ENCODE results near the gene LPIN3.

Gene LPIN3

DNA sequence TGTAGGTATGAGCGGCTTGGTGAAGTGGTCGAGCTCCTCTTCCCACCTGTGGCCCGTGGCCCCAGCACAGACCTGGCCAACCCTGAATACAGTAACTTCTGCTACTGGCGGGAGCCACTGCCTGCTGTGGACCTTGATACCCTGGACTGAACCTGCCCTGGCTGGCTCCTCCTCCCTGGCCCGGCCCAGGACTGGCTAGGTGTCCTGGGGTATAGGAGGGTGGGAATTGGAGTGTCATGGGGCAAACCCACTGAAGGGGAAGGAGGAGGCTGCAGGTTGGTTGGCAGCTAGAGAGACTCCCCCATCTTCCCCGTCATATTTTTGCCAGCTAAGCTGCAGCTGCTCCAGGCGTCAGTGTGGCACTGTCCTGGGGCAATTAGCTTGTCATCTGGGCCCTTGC is 18.1 kb downstream of the LPIN3 start:
- no peak overlapping the region for H3K27ac ChIP-seq
- TF ChIP-seq, protein P1, sequence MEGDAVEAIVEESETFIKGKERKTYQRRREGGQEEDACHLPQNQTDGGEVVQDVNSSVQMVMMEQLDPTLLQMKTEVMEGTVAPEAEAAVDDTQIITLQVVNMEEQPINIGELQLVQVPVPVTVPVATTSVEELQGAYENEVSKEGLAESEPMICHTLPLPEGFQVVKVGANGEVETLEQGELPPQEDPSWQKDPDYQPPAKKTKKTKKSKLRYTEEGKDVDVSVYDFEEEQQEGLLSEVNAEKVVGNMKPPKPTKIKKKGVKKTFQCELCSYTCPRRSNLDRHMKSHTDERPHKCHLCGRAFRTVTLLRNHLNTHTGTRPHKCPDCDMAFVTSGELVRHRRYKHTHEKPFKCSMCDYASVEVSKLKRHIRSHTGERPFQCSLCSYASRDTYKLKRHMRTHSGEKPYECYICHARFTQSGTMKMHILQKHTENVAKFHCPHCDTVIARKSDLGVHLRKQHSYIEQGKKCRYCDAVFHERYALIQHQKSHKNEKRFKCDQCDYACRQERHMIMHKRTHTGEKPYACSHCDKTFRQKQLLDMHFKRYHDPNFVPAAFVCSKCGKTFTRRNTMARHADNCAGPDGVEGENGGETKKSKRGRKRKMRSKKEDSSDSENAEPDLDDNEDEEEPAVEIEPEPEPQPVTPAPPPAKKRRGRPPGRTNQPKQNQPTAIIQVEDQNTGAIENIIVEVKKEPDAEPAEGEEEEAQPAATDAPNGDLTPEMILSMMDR (conservative IDR thresholded peaks at IDR 0.05) = no peak
- no peak for TF ChIP-seq ZFX (IDR thresholded peaks at IDR 0.05)

DNA sequence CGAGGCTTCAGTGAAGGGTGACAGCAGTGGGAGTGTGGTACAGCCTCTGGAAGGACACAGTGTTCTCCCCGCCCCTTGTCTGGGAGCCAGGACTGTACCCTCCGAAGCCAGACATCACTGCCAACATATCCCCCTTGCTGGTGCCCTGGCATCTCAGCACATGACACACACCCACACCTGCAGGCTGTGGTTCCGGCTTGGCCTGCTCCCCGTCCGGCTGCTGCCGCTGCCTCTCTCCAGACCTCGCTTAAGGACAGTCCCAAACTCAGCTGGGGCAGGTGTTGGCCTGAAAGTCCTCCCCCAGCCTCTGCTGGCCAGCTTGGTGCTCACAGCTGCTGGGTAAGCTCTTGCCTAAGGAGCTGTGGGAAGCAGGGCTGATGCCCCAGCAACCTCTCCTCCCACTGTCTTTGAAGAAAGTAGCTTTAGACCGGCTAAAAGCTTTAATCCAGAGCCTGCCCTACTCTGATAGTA is 19.0 kb downstream of the LPIN3 start:
- TF ChIP-seq, protein P1 (conservative IDR thresholded peaks at IDR 0.05) = no peak
- no peak for TF ChIP-seq ZFX (IDR thresholded peaks at IDR 0.05)

DNA sequence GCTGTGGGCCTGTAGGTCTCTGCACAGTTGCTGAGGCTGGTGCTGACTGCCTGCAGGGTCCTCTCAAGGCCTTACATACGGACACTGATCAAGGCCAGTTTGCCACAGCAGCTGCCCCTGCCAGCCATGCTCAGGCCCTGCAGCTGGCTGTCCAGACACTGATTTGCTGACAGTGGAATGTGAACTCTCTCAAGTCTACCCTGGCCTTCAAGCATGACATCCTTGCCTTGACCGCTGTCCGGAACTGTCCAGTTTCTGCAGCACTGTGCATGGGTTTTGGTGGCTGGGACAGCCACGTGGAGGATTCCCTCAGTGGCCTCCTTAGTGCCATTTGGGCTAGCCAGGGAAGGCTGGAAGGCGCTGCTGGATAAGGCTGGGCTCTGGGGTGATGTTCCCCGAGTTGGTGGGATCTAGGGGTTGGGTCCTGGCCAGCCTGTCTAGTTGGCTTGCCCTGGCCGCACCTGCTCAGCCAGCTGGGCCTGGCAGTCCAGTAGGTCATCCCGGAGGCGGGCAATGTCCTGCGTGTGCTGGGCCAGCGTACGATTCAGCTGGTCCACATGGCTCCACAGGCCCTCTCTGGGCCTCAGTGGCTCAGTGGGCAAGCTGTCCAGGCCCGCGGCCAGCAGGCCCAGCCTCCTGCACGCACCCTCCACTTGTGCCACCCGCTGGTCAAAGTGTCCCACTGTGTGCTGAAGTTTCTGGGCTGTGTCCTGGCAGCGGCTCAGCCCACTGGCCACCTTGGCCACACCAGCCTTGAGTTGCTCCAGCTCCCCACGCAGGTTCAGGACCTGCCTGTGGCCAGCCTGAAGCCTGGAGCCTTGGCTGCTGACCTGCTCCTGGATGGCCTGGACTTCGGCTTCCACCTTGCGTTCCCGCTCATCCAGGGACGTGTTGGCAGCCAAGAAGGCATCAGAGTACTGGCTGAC is 20.5 kb downstream of the LPIN3 start:
- TF ChIP-seq ZFX (IDR thresholded peaks at IDR 0.05) = no peak
- TF ChIP-seq, protein P1 (conservative IDR thresholded peaks at IDR 0.05) = no peak
- no peak overlapping the region for H3K27ac ChIP-seq

More for the DNA sequence above, 19.0 kb downstream of the LPIN3 start:
- H3K27ac ChIP-seq = no peak overlapping the region

DNA sequence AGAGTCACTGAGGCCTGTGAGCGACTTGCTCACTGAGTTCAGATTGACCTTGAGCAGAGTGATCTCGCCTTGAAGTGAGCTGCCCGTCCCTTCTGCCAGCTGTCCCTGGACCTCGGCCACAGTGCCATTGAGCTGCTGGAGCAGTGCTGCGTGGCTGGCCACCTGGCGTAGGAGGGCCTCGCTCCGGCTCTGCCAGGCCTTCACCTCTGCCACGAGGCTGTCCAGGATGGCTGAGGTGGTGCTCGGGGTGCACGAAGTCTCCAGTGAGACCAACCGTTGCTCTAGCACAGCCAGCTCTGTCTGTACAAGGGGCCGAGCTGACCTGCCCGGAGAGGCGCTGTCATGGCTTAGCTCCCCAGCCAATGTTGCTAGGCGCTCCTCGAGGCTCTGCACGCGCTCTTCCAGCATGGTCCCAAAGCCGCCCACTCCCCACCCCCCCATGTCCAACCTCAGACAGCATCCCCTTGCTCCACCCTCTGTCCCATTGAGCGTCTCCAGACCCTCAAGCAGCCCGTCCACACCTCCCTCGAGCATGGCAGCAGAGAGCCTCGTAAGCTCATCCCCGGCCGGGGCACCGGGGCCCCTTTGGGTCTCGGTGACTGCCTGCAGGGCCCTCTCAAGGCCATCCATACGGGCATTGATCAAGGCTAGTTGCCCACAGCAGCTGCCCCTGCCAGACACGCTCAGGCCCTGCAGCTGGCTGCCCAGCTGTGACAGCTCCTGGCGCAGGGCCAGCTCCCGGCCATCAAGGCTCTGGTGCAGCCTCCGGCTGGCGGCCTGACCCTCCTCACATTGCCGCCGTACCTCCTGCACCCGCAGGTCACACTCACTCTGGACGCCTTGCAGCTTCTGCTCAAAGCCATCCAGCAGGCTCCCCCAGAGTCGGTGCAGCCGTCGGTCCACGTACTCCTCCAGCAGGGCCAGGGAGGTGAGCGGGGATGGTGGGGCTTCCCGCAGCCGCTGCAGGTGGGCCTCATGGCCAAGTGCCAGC is 21.4 kb downstream of the LPIN3 start:
- no peak overlapping the region for H3K27ac ChIP-seq
- TF ChIP-seq, protein P1 (conservative IDR thresholded peaks at IDR 0.05) = no peak
- no peak for TF ChIP-seq ZFX (IDR thresholded peaks at IDR 0.05)

DNA sequence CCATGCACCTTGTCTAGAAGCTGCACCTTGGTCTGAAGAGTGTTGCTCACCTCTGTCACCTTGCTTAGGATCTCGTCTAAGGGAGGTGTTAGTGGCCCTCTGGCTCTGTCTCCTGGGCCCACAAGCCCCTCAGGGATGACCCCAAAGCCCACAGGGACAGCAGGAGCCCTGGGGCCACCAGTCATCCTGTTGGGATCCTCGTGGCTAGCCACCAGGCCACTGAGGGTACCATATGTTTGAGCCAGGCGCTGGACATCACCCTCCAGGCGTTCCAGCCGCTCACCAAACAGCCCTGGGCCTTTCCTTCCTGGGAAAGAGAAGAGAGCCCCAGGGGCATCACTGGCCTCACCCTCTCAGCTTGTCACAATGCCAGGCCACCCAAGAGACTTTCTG is 22.1 kb downstream of the LPIN3 start:
- TF ChIP-seq, protein P1 (conservative IDR thresholded peaks at IDR 0.05) = no peak
- no peak for TF ChIP-seq ZFX (IDR thresholded peaks at IDR 0.05)
- no peak overlapping the region for H3K27ac ChIP-seq

DNA sequence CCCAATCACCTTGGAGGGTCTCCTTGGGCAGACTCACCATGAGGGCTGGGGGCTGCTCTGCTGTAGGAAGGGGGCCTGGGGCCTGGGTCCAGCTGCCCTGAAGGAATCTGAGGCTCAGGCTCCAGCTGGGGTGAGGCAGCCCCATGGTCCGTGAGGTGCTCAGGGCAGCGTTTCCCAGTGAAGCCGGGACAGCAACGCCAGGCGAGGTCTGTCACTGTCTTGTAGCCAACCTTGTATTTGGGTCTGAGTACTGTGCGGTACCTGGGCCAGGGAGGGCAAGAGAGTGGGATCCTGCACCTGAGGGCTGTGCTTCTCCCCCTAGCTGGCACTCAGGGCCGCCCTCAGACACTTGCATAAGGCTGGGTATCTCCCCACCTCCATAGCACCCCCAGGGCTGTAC is 23.0 kb downstream of the LPIN3 start:
- H3K27ac ChIP-seq = no peak overlapping the region
- TF ChIP-seq, protein P1 (conservative IDR thresholded peaks at IDR 0.05) = no peak
- no peak for TF ChIP-seq ZFX (IDR thresholded peaks at IDR 0.05)
